ENCODE results near the gene PHTF2.

PHTF2 gene

DNA sequence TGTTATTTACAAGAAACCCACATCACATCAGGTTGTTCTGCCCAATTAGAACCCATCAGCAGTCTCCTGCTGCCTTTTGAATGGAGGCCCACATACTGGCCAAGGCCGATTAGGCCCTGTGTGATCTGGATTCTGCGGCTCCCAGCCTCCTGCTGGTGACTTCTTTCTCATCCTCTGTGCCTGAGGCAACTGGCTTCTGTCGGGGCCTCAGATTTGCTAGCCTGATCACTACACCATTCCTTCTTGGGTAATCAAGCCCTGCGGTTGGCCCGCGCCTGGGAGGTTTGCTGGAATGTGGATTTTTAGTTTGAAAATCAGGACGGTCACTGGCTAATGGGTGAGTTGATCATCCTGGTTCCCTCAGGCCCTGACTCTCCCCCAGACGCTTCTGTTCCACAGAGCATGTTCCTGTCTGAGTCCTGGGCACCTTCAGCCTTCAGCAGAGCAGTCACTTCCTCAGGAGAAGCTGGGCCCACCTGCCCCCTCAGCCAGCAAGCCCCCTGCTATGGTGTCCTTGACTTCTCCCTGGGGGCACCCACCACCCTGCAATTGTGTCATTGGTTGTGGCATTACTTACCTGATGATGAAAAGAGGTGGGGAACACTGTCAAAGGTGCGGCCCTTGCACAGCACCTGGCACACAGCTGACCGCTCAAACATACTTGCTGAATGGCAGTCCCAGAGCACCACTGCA is 207.6 kb downstream of the PHTF2 start:
- H3K4me1 Mint-ChIP-seq = no peaks in the 10 kb centered on the region
- no peaks in the 10 kb centered on the region for H3K36me3 Mint-ChIP-seq
- no peak overlapping the region for H3K4me3 Mint-ChIP-seq
- H3K27ac Mint-ChIP-seq = no peak overlapping the region
- CTCF ChIA-PET = no interaction called here
- no peak for DNase-seq
- H3K27me3 Mint-ChIP-seq = peaks cover 8% of the 10 kb centered on the region
- H3K9me3 Mint-ChIP-seq = no peaks in the 10 kb centered on the region
